HepG2 (cell line): ENCODE results near the gene UTP15. TPM values are rescaled to one million over a fixed set of nuclear protein-coding genes. Genes with fewer than 3 reads are reported as not detected.
A peak's percentile ranks its signal among the peaks of the same experiment; 100 is the strongest.

Experiments used
- CREB1 ChIP-seq, 2 experiments: fragments of 450-650 bp in 1 of 2; IDR thresholded peaks; 2 replicates each; pipeline ENCODE4 v1.6.1; 2016 to 2017; ENCODE audit warnings: control low read depth in 1 of 2, mild to moderate bottlenecking in 1 of 2, missing compliant biosample characterization in 1 of 2, missing genetic modification characterization in 1 of 2
- HOXA5 ChIP-seq: sonication (generic); formaldehyde crosslinking; IDR thresholded peaks from 2 replicates; pipeline ENCODE4 v1.4.0; 2020; ENCODE audit warnings: missing genetic modification reagents
- HOXA9 ChIP-seq: sonication (generic); formaldehyde crosslinking; IDR thresholded peaks from 2 replicates; pipeline ENCODE4 v1.8.1; 2022; ENCODE audit warnings: missing genetic modification reagents, mild to moderate bottlenecking, moderate library complexity, borderline replicate concordance
- NFATC3 ChIP-seq: sonication (generic); formaldehyde crosslinking; IDR thresholded peaks from 2 replicates; pipeline ENCODE4 v1.5.1; 2020; ENCODE audit warnings: mild to moderate bottlenecking, missing genetic modification reagents
- NFE2 ChIP-seq: sonication (generic); formaldehyde crosslinking; IDR thresholded peaks from 2 replicates; pipeline ENCODE4 v1.4.0; 2020; ENCODE audit warnings: missing genetic modification reagents
- PHF20 ChIP-seq: sonication (generic); formaldehyde crosslinking; IDR thresholded peaks from 2 replicates; pipeline ENCODE4 v1.5.0; 2020; ENCODE audit warnings: mild to moderate bottlenecking, missing genetic modification reagents
- REL ChIP-seq: sonication (generic); formaldehyde crosslinking; conservative IDR thresholded peaks from 2 replicates; pipeline ENCODE4 v1.8.0; 2022; ENCODE audit warnings: mild to moderate bottlenecking, missing genetic modification reagents, moderate library complexity
- SIX1 ChIP-seq: sonication (generic); formaldehyde crosslinking; IDR thresholded peaks from 2 replicates; pipeline ENCODE4 v1.4.0; 2020; ENCODE audit warnings: missing genetic modification reagents, borderline replicate concordance
- ZMYM4 ChIP-seq: sonication (generic); formaldehyde crosslinking; IDR thresholded peaks from 2 replicates; pipeline ENCODE4 v1.8.1; 2023; ENCODE audit warnings: mild to moderate bottlenecking, missing genetic modification reagents
- ZNF207 ChIP-seq: fragments of 450-650 bp; IDR thresholded peaks from 2 replicates; pipeline ENCODE4 v1.6.1; 2016; ENCODE audit warnings: antibody characterized with exemption, borderline replicate concordance
- ZNF331 ChIP-seq: sonication (generic); formaldehyde crosslinking; IDR thresholded peaks from 2 replicates; pipeline ENCODE4 v1.4.0; 2020; ENCODE audit warnings: missing genetic modification reagents
- ZNF407 ChIP-seq: sonication (generic); formaldehyde crosslinking; IDR thresholded peaks from one replicate; pipeline ENCODE4 v1.5.1; 2020; ENCODE audit warnings: mild to moderate bottlenecking, missing genetic modification reagents; ENCODE audit errors: not compliant biosample characterization
- ZNF496 ChIP-seq: sonication (generic); formaldehyde crosslinking; IDR thresholded peaks from 2 replicates; pipeline ENCODE4 v1.8.1; 2023; ENCODE audit warnings: mild to moderate bottlenecking, moderate library complexity, missing genetic modification reagents; ENCODE audit not compliant: insufficient replicate concordance
- ZNF547 ChIP-seq: sonication (generic); formaldehyde crosslinking; IDR thresholded peaks from 2 replicates; pipeline ENCODE4 v1.5.1; 2020; ENCODE audit warnings: mild to moderate bottlenecking, missing genetic modification reagents
- ZNF556 ChIP-seq: sonication (generic); formaldehyde crosslinking; IDR thresholded peaks from 2 replicates; pipeline ENCODE4 v1.4.0; 2020; ENCODE audit warnings: mild to moderate bottlenecking, missing genetic modification reagents, borderline replicate concordance
- polyA plus RNA-seq, 8 experiments: library from polyadenylated mRNA; depleted of rRNA in 3 of 8; stranded (reverse) in 7 of 8; unstranded in 1 of 8; fragments of >200 nt; fragmentation: Illumina TruSeq in 4 of 8; extraction: Trizol in 4 of 8; gene quantifications; 2 replicates each; pipeline versions ENCODE4 v1.2.1 to v1.2.3, GENCODE V29; 2011 to 2016; ENCODE audit warnings: low read depth in 4 of 8, missing spikeins in 1 of 8, mixed read lengths in 1 of 8; ENCODE audit not compliant: insufficient read depth in 1 of 8
- total RNA-seq, 5 experiments: library from RNA; depleted of rRNA; stranded (reverse); fragments of >200 nt; fragmentation: Illumina TruSeq; extraction: Trizol; gene quantifications; 2 replicates each; pipeline ENCODE4 v1.2.3, GENCODE V29; 2016; ENCODE audit warnings: low read depth in 1 of 5
- TF ChIP-seq, protein P1 (sequence below): sonication (generic); formaldehyde crosslinking; IDR thresholded peaks from 2 replicates; pipeline ENCODE4 v1.4.0; 2020; ENCODE audit warnings: missing genetic modification reagents
- TF ChIP-seq, protein P2 (sequence below): sonication (generic); formaldehyde crosslinking; IDR thresholded peaks from 2 replicates; pipeline ENCODE4 v1.5.0; 2020; ENCODE audit warnings: missing genetic modification reagents

The UTP15 gene
- total and polyA plus RNA-seq, 2 of the 13 experiments (the other 11 are each of a cell fraction or from before 2014, with no cell fraction given), result 7.3 to 35.8 TPM

- TF ChIP-seq ZNF407 (CRISPR knock-in tag) (no peak), NFE2 (no peak), HOXA9 (no peak), REL (no peak), ZNF207 (peak; percentile 92; the same call in 1 of the 2 replicates), ZNF496 (CRISPR knock-in tag) (no peak), CREB1 (IDR thresholded peaks at IDR 0.05) (peak; percentile 34; the same call in 1 of the 2 replicates), CREB1 (CRISPR knock-in tag; IDR thresholded peaks at IDR 0.05) (peak; percentile 83), ZNF547 (no peak), ZMYM4 (peak; percentile 90; the same call in 1 of the 2 replicates), ZNF331 (CRISPR knock-in tag) (peak; percentile 84), HOXA5 (CRISPR knock-in tag) (0 out of 2 replicates have a peak, but pooled peaks have one; percentile 33), NFATC3 (CRISPR knock-in tag) (no peak), ZNF556 (CRISPR knock-in tag) (peak; percentile 84; the same call in 1 of the 2 replicates), PHF20 (no peak), SIX1 (CRISPR knock-in tag) (peak; percentile 85; the same call in 1 of the 2 replicates)
- TF ChIP-seq, protein P1, sequence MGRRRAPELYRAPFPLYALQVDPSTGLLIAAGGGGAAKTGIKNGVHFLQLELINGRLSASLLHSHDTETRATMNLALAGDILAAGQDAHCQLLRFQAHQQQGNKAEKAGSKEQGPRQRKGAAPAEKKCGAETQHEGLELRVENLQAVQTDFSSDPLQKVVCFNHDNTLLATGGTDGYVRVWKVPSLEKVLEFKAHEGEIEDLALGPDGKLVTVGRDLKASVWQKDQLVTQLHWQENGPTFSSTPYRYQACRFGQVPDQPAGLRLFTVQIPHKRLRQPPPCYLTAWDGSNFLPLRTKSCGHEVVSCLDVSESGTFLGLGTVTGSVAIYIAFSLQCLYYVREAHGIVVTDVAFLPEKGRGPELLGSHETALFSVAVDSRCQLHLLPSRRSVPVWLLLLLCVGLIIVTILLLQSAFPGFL, result no peak
- TF ChIP-seq, protein P2, sequence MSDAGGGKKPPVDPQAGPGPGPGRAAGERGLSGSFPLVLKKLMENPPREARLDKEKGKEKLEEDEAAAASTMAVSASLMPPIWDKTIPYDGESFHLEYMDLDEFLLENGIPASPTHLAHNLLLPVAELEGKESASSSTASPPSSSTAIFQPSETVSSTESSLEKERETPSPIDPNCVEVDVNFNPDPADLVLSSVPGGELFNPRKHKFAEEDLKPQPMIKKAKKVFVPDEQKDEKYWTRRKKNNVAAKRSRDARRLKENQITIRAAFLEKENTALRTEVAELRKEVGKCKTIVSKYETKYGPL, result no peak
Observed at GRCh38 chr5:73544429-73545402, 20.8 kb upstream of the UTP15 start (continued).
